Spinal cord (tissue), 10 donors: ENCODE measurements around the gene NOL3. TPM values are rescaled to one million over a fixed set of nuclear protein-coding genes. Genes with fewer than 3 reads are reported as not detected.
"Not testable (repeated sequence)": the region's sequence is repeated elsewhere in the genome, so short reads cannot be mapped to it uniquely, and the experiment has no call there.

Experiments used
- DNase-seq, 6 donors: peaks; one replicate each; pipeline versions ENCODE4 v3.0.0 to v3.0.0-alpha.2; 2013 to 2015; ENCODE audit warnings: low spot score in 6 of 6, low read depth in 4 of 6
- H3K27ac ChIP-seq: one replicate; pipeline ENCODE4 v1.5.1; 2013; ENCODE audit warnings: low read depth, low read length, control low read depth
- H3K27me3 ChIP-seq: one replicate; pipeline ENCODE4 v1.6.1; 2013; ENCODE audit warnings: low read length; ENCODE audit not compliant: control insufficient read depth, insufficient read depth
- H3K36me3 ChIP-seq: one replicate; pipeline ENCODE4 v1.6.1; 2013; ENCODE audit warnings: low read length; ENCODE audit not compliant: control insufficient read depth, insufficient read depth
- H3K4me1 ChIP-seq: one replicate; pipeline ENCODE4 v1.6.1; 2013; ENCODE audit warnings: low read length; ENCODE audit not compliant: control insufficient read depth, insufficient read depth
- H3K4me3 ChIP-seq: one replicate; pipeline ENCODE4 v1.5.1; 2013; ENCODE audit warnings: low read depth, low read length, control low read depth
- H3K9me3 ChIP-seq: one replicate; pipeline ENCODE4 v1.6.1; 2013; ENCODE audit warnings: low read length; ENCODE audit not compliant: control insufficient read depth, insufficient read depth
- WGBS: methylation state at CpG from one replicate; pipeline ENCODE4 v1.1.5; 2013; ENCODE audit warnings: missing lambda C conversion rate; ENCODE audit not compliant: insufficient coverage; 5-methylcytosine and 5-hydroxymethylcytosine counted together
- long read RNA-seq, 4 donors: transcript quantifications; one replicate each; lab custom pipeline, GENCODE V29; 2026
- polyA plus RNA-seq, 2 donors: library from polyadenylated mRNA; unstranded; fragments of 120-200 nt; gene quantifications; one replicate each; pipeline ENCODE4 v1.2.1, GENCODE V29; 2013; ENCODE audit not compliant: insufficient read length in 2 of 2
- total RNA-seq, 2 donors: library from RNA; depleted of rRNA in 1 of 2; stranded (reverse); fragments of 120-200 nt in 1 of 2; fragments of >200 nt in 1 of 2; gene quantifications; one replicate each; pipeline versions ENCODE4 v1.2.3 to v1.2.4, GENCODE V29; 2013 to 2014
- donor health status: healthy.

Gene NOL3
- total RNA-seq (10 to 100 TPM; 14.0 to 17.9 TPM), polyA plus RNA-seq (10 to 100 TPM; 20.3 to 25.4 TPM)
- long read RNA-seq, donor 1, partial matches to known transcripts: 243 of 243 reads
- long read RNA-seq, donor 1, other reads (novel, unspliced or antisense): 0 of 243 reads
- long read RNA-seq, donor 2, partial matches to known transcripts: 5 of 5 reads
- long read RNA-seq, donor 2, other reads (novel, unspliced or antisense): 0 of 5 reads
- long read RNA-seq, donor 3, partial matches to known transcripts: 37 of 38 reads
- long read RNA-seq, donor 3, other reads (novel, unspliced or antisense): 0 of 38 reads
- long read RNA-seq, donor 4, partial matches to known transcripts: 0 of 1 reads
- long read RNA-seq, donor 4, other reads (novel, unspliced or antisense): 0 of 1 reads

DNA sequence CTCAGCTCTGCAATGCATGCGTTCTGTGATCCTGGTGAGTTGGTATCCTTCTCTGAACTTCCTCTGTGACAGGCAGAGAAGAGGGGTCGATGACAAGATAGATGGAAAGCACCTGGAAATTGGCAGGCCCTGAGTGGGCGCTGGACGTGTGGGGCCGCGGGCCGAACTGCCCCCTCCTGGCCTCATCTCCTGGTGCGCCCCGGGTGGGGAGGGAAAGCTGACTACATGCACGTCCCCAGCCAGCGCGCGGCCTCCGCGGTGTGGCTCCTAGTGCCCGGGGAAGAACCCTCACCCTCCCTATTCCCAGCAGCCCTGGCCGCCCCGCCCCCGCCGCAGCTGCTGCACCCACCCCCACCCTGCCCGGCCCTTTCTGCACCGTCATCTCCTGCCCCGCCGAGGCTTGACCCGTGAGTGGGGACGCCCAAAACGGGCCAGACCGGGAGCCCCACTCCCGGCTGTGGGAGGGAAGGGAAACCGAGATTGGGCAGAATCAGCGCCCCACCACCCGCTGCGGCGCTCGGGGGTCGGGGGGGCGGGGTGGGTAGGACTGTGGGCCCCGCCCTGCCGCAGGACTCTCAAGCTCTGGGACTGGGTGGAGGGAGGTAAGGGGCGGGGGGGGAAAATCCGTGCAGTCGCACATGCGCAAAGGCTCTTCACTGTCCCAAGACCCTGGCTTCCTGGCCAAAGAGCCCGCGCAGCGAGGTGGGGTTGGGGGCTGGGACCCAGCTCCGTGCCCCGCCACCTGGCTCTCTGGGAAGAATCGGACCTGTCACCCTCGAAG is at the start of gene NOL3:
Gene NOL3, plus strand, starts transcription at position 371 of the 781 bp plus-strand sequence.
- H3K4me1 ChIP-seq: peaks cover 48% of the 10 kb centered on the region
- peaks cover 74% of the 10 kb centered on the region for H3K27me3 ChIP-seq
- WGBS: 2% methylated on average over 30 of the region's 50 CpGs
- peak within 1 kb of the TSS; percentile 57 for H3K27ac ChIP-seq
- peak within 1 kb of the TSS; percentile 40 for H3K4me3 ChIP-seq
- peaks cover 20% of the 10 kb centered on the region for H3K36me3 ChIP-seq
- no peaks in the 10 kb centered on the region for H3K9me3 ChIP-seq
- DNase-seq: peak in 2 of 6 donors; percentile 55 to 73

DNA sequence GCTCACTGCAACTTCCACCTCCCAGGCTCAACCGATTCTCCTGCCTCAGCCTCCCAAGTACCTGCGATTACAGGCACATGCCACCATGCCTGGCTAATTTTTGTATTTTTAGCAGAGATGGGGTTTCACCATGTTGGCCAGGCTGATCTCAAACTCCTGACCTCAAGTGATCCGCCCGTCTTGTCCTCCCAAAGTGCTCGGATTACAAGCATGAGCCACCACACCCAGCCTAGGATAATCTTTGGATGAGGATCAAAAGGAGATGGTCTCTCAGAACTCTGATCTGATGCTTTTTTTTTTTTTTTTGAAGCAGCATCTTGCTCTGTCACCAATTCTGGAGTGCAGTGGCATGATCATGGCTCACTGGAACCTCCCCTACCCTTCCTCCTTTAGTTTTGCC is 47.5 kb upstream of the NOL3 start:
- not testable (repeated sequence) for H3K4me3 ChIP-seq, H3K27ac ChIP-seq, H3K27me3 ChIP-seq, DNase-seq, H3K4me1 ChIP-seq, H3K9me3 ChIP-seq
- no CpG with 5 or more reads among the region's 5 CpGs for WGBS
- peaks cover 47% of the 10 kb centered on the region for H3K36me3 ChIP-seq

GRCh38 chr16:67128417-67128816 is 41.9 kb upstream of the NOL3 start:
- no peak overlapping the region for H3K27ac ChIP-seq
- no peak overlapping the region for H3K4me3 ChIP-seq
- H3K36me3 ChIP-seq: peaks cover 34% of the 10 kb centered on the region
- no peaks in the 10 kb centered on the region for H3K27me3 ChIP-seq
- H3K9me3 ChIP-seq: no peaks in the 10 kb centered on the region
- DNase-seq: no peak
- H3K4me1 ChIP-seq: peaks cover 4% of the 10 kb centered on the region

DNA sequence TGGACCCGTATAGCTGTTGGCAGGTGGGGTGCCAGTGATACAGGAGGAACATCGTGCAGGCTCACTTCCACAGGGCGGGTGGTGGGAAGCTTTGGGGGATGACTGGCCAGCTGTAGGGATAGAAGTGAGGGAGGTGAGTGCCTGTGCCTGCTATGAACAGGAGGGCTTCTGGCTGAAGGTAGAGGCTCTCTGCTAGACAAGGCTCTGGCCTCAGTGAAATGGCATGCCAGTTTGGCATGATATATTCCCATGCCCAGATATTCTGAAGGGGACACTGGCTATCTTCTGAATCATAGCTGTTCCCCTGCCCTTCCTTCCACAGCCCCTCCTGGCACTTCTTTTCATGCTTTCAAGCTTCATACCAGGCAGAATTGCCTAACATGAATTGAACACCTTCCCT is 41.5 kb upstream of the NOL3 start:
- no peaks in the 10 kb centered on the region for H3K27me3 ChIP-seq
- no peak overlapping the region for H3K4me3 ChIP-seq
- H3K9me3 ChIP-seq: no peaks in the 10 kb centered on the region
- DNase-seq: no peak
- no peak overlapping the region for H3K27ac ChIP-seq
- WGBS: 100% methylated on average over 3 of the region's 3 CpGs
- H3K36me3 ChIP-seq: peaks cover 35% of the 10 kb centered on the region
- peaks cover 4% of the 10 kb centered on the region for H3K4me1 ChIP-seq

- Histone ChIP-seq H3K36me3 (peaks cover 37% of the 10 kb centered on the region), H3K4me3 (no peak overlapping the region), H3K27me3 (no peaks in the 10 kb centered on the region), H3K9me3 (no peaks in the 10 kb centered on the region), H3K27ac (no peak overlapping the region), H3K4me1 (peaks cover 4% of the 10 kb centered on the region)
- no peak for DNase-seq
- 100% methylated on average over 1 of the region's 3 CpGs for WGBS
Observed at GRCh38 chr16:67129422-67129821, 40.9 kb upstream of the NOL3 start.

DNA sequence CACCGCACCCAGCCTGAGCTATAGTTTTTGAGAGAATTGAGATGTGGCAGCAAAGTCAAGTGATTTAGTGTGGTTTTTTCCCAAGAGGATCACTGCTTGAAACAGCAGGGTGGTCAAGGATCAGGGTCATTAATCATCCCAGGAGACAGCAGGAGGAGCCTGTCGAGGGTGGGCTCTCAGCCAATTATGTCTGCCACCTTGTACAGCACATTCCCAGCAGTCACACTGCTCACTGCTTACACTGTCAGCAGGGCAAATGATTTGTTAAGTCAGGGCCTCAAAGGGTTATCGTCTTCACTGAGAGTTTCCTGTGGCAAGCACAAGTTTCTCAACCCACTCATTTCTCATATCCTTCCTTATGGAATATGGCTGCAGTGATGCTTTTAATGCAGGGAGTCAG is 32.7 kb upstream of the NOL3 start:
- no peaks in the 10 kb centered on the region for H3K9me3 ChIP-seq
- DNase-seq: no peak
- no peak overlapping the region for H3K27ac ChIP-seq
- H3K27me3 ChIP-seq: no peaks in the 10 kb centered on the region
- no peak overlapping the region for H3K4me3 ChIP-seq
- H3K36me3 ChIP-seq: peaks cover 77% of the 10 kb centered on the region
- 65% methylated on average over 2 of the region's 3 CpGs for WGBS
- H3K4me1 ChIP-seq: no peaks in the 10 kb centered on the region

DNA sequence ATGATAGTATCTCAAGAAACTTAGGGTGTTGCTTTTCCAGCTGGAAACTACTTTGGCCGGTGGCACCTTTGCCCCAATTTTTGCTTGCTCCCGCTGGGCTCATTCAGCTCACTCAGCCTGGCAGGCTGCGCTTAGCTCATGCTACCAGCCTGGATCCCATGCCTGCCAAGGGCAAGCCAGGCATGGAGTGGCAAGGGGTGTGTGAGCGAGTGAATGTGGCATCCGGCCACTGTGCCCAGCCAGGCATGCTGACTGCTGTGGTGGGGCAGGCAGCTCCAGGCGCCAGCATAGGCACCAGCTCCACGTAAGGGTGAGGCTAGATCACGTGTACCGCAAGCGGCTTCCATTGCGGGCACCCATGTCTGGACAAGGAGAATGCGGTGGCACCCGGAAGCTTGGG is 28.9 kb upstream of the NOL3 start:
- 96% methylated on average over 13 of the region's 13 CpGs for WGBS
- Histone ChIP-seq H3K27me3 (no peaks in the 10 kb centered on the region), H3K4me3 (no peak overlapping the region), H3K36me3 (peaks cover 86% of the 10 kb centered on the region), H3K4me1 (no peaks in the 10 kb centered on the region), H3K27ac (no peak overlapping the region), H3K9me3 (no peaks in the 10 kb centered on the region)
- no peak for DNase-seq

DNA sequence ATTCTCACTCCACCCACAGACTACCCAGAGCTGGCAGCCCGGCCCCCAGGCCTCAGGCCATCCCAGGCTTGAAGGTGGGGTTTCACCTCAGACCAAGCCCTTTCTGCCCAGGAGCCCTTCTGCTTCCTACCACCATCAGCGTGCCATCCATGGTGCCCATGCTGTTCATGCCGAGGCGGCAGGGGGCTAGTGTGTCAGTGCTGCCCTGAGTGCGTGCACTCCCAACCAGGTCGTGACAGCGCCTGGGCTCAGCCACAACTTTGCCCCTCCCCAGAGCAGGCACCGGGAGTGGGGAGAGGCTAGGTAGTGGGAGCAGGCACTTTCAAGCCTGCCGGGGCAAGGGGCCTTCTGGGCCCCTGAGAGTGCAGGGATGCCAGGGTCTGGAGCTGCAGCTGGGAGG is 28.0 kb upstream of the NOL3 start:
- Histone ChIP-seq H3K27ac (no peak overlapping the region), H3K36me3 (peaks cover 86% of the 10 kb centered on the region), H3K9me3 (no peaks in the 10 kb centered on the region), H3K4me3 (no peak overlapping the region), H3K27me3 (peaks cover 3% of the 10 kb centered on the region), H3K4me1 (peaks cover 6% of the 10 kb centered on the region)
- WGBS: 94% methylated on average over 9 of the region's 9 CpGs
- no peak for DNase-seq

- Histone ChIP-seq H3K36me3 (peaks cover 91% of the 10 kb centered on the region), H3K4me1 (peaks cover 14% of the 10 kb centered on the region), H3K9me3 (no peaks in the 10 kb centered on the region), H3K27ac (no peak overlapping the region), H3K4me3 (no peak overlapping the region), H3K27me3 (peaks cover 25% of the 10 kb centered on the region)
- DNase-seq: no peak
- WGBS: 100% methylated on average over 1 of the region's 2 CpGs
Observed at GRCh38 chr16:67144943-67145342, 25.4 kb upstream of the NOL3 start.

GRCh38 chr16:67145746-67146145 is 24.6 kb upstream of the NOL3 start:
- Histone ChIP-seq H3K36me3 (peaks cover 86% of the 10 kb centered on the region), H3K4me1 (peaks cover 20% of the 10 kb centered on the region), H3K4me3 (no peak overlapping the region), H3K9me3 (no peaks in the 10 kb centered on the region), H3K27me3 (peaks cover 33% of the 10 kb centered on the region), H3K27ac (no peak overlapping the region)
- 100% methylated on average over 1 of the region's 2 CpGs for whole genome bisulfite sequencing
- no peak for DNase-seq
